ENCODE measurements around the gene CTDP1. TPM values are rescaled to one million over a fixed set of nuclear protein-coding genes. Genes with fewer than 3 reads are reported as not detected.

CTDP1 gene
- total RNA-seq, 1 donor from 2014 or later, result 23.1 TPM

DNA sequence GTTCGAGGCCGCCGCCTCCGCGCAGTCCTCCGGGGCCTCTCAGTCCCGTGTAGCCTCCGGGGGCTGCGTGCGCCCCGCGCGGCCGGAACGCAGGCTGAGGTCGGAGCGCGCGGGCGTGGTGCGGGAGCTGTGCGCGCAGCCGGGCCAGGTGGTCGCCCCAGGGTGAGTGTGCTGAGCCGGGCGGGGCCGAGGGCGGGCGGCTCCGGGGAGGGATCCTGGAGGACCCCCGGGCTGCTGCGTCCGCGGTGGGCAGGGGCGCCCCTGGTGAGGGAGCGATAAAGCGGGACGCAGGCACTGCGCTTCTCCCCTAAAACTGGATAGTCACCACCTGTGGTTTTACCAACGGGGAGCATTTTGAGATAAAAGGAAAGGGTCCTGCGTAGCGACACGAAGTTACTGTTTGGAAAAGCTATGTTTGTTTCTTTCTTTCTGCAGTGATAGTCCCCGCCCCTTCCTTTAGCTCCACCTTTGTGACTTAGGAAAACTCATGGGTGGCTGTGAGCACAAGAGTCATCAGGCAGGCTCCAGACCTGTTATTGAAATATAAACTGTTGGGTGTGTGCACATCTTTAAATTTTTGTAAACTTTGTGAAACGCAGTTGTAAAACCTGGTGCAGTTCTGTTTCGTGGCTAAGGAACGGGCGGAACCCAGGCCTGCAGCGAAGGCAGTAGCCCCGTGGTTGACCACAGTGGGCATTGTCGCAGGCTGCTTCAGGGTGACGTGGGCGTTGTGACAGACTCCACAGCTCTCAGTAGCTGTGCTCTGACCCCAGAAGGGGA is 687 bp downstream of the CTDP1 start:
- H3K27me3 Mint-ChIP-seq (ENCODE audit: unreplicated experiment), result no peaks in the 10 kb centered on the region
- TF ChIP-seq, protein P1, sequence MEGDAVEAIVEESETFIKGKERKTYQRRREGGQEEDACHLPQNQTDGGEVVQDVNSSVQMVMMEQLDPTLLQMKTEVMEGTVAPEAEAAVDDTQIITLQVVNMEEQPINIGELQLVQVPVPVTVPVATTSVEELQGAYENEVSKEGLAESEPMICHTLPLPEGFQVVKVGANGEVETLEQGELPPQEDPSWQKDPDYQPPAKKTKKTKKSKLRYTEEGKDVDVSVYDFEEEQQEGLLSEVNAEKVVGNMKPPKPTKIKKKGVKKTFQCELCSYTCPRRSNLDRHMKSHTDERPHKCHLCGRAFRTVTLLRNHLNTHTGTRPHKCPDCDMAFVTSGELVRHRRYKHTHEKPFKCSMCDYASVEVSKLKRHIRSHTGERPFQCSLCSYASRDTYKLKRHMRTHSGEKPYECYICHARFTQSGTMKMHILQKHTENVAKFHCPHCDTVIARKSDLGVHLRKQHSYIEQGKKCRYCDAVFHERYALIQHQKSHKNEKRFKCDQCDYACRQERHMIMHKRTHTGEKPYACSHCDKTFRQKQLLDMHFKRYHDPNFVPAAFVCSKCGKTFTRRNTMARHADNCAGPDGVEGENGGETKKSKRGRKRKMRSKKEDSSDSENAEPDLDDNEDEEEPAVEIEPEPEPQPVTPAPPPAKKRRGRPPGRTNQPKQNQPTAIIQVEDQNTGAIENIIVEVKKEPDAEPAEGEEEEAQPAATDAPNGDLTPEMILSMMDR (IDR thresholded peaks at IDR 0.05), result no peak
- peaks cover 9% of the 10 kb centered on the region for H3K36me3 Mint-ChIP-seq (ENCODE audit: unreplicated experiment)
- DNase-seq (ENCODE audit: extremely low spot score, unreplicated experiment), result no peak
- peaks cover 25% of the 10 kb centered on the region for H3K4me1 Mint-ChIP-seq (ENCODE audit: unreplicated experiment)
- peak overlapping the region; percentile 76 for H3K4me3 Mint-ChIP-seq (ENCODE audit: unreplicated experiment)
- peak overlapping the region; percentile 69 for H3K27ac Mint-ChIP-seq (ENCODE audit: unreplicated experiment)
- no peaks in the 10 kb centered on the region for H3K9me3 Mint-ChIP-seq (ENCODE audit: unreplicated experiment)

DNA sequence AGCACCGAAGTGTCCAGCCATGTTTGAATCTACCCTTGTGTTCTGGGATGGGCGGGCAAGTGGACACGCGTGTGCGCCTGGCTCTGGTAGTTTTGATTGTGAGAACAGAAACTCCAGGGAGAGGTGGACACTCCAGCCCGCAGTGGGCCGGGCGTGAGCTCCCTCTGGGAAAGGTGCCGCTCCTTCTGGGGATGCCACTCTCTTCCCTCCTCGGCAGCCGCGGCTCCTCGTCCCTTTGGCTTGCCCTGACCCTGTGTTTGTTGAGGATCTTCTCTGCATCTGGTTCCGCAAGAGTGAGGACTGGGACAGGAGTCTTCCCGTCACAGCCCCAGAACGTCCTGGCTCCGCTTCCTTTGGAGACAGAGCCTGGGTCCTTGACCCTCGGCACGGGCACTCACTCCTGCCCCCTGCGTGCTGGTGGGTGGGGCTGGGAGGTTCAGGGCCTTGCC is 1.3 kb downstream of the CTDP1 start:
- H3K27ac Mint-ChIP-seq (ENCODE audit: unreplicated experiment), result peak overlapping the region; percentile 69
- H3K4me3 Mint-ChIP-seq (ENCODE audit: unreplicated experiment), result peak overlapping the region; percentile 76
- peaks cover 9% of the 10 kb centered on the region for H3K36me3 Mint-ChIP-seq (ENCODE audit: unreplicated experiment)
- TF ChIP-seq, protein P1 (IDR thresholded peaks at IDR 0.05), result no peak
- H3K9me3 Mint-ChIP-seq (ENCODE audit: unreplicated experiment), result no peaks in the 10 kb centered on the region
- H3K4me1 Mint-ChIP-seq (ENCODE audit: unreplicated experiment), result peaks cover 25% of the 10 kb centered on the region
- no peak for DNase-seq (ENCODE audit: extremely low spot score, unreplicated experiment)
- no peaks in the 10 kb centered on the region for H3K27me3 Mint-ChIP-seq (ENCODE audit: unreplicated experiment)

DNA sequence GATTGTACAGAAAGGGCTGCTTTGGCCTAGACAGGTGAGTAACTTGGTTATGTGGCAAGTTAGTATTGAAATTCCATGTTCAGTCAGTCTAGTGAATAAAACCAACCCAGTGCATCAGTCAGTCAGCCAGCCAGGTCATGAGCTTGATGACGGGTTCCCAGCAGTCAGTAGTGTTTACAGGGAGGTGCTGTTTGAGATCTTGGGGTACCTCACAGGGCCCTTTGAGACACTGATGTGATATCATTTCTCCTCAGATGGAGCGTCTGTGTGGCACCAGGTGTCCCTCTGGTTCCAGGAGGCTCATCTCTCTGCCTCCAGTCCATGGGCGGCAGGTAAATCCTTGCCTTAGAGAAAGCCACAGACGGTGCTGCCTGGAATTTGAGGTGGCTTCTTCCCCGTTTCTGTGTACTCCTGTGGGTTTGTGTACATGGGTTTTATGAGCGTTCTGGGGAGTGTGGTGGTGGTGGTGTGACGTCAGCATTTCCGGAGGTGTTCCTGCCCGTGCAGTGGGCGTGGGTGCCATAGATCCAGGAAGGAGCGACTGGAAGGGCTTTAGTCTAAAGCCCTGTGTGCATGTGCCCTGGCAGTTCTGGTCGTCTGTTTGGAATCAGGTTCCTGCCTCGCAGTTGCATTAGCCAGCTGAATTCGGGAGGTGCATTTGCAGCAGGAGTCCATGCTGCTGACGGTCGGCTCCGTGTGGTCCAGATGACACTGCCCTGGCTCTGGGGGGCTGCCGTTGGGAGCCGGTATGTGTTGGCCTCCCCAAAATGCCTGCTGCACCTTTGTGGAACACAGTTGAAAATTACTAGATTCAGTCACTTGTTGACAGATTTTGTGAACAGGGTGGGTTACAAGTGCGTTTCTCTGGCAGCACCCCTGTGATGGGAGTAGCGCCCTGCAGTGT is 2.1 kb downstream of the CTDP1 start:
- Mint-ChIP-seq H3K27me3 (ENCODE audit: unreplicated experiment) (no peaks in the 10 kb centered on the region), H3K4me3 (ENCODE audit: unreplicated experiment) (peak overlapping the region; percentile 76), H3K4me1 (ENCODE audit: unreplicated experiment) (peaks cover 25% of the 10 kb centered on the region), H3K9me3 (ENCODE audit: unreplicated experiment) (no peaks in the 10 kb centered on the region), H3K27ac (ENCODE audit: unreplicated experiment) (peak overlapping the region; percentile 38), H3K36me3 (ENCODE audit: unreplicated experiment) (peaks cover 7% of the 10 kb centered on the region)
- TF ChIP-seq, protein P1 (IDR thresholded peaks at IDR 0.05), result no peak
- DNase-seq (ENCODE audit: extremely low spot score, unreplicated experiment), result no peak

DNA sequence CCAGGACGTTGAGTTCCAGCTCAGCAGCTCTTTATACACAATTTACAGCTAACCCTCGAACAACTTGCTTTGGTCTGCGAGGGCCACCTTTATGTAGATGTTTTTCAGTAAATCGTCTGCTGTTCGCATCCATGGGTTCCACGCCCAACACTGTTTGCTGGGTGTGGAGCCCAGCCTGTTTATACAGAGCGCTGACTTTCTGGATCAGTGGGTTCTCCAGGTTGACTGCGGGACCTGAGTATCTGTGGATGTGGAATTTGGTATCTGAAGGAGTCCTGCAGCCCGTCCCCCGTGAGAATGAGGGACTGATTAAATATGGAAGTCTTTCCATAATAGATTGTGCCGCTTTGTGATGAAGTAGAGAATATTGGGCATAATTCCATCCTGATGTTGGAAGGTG is 2.9 kb downstream of the CTDP1 start:
- no peak for DNase-seq (ENCODE audit: extremely low spot score, unreplicated experiment)
- TF ChIP-seq, protein P1 (IDR thresholded peaks at IDR 0.05), result no peak
- Mint-ChIP-seq H3K9me3 (ENCODE audit: unreplicated experiment) (no peaks in the 10 kb centered on the region), H3K36me3 (ENCODE audit: unreplicated experiment) (peaks cover 3% of the 10 kb centered on the region), H3K27me3 (ENCODE audit: unreplicated experiment) (no peaks in the 10 kb centered on the region), H3K4me3 (ENCODE audit: unreplicated experiment) (no peak overlapping the region), H3K27ac (ENCODE audit: unreplicated experiment) (no peak overlapping the region), H3K4me1 (ENCODE audit: unreplicated experiment) (peaks cover 25% of the 10 kb centered on the region)

All from osteocyte (in vitro differentiated cells).